Left lung (tissue), 10 donors: ENCODE data around the gene MTX3. TPM values are rescaled to one million over a fixed set of nuclear protein-coding genes. Genes with fewer than 3 reads are reported as not detected.

Experiments
- ATAC-seq: fragments of 200-7000 bp; cut with Tn5 transposase; one replicate; pipeline ENCODE4 v1.9.1; 2020; ENCODE audit warnings: moderate library complexity
- DNase-seq, 4 donors: peaks; one replicate each; pipeline ENCODE4 v3.0.0-alpha.2; 2013 to 2020
- H3K27ac ChIP-seq, 2 donors: fragments of 200-600 bp; sonication (generic) in 1 of 2; one replicate each; pipeline versions ENCODE4 v1.5.0 to v1.8.0; 2020 to 2021
- H3K27me3 ChIP-seq, 2 donors: fragments of 200-600 bp; sonication (generic) in 1 of 2; one replicate each; pipeline versions ENCODE4 v1.5.0 to v1.8.0; 2020 to 2021
- H3K36me3 ChIP-seq, 2 donors: fragments of 200-600 bp; sonication (generic) in 1 of 2; one replicate each; pipeline versions ENCODE4 v1.5.0 to v1.8.0; 2020 to 2021
- H3K4me1 ChIP-seq, 2 donors: fragments of 200-600 bp; one replicate each; pipeline ENCODE4 v1.8.0; 2021
- H3K4me3 ChIP-seq, 2 donors: fragments of 200-600 bp; sonication (generic) in 1 of 2; one replicate each; pipeline versions ENCODE4 v1.5.0 to v1.8.0; 2020 to 2021; ENCODE audit warnings: mild to moderate bottlenecking in 1 of 2
- H3K9me3 ChIP-seq, 2 donors: fragments of 200-600 bp; sonication (generic) in 1 of 2; one replicate each; pipeline versions ENCODE4 v1.5.0 to v1.8.0; 2020 to 2021
- CTCF ChIP-seq, 2 donors: fragments of 200-600 bp; sonication (generic) in 1 of 2; IDR thresholded peaks; one replicate each; pipeline versions ENCODE4 v1.5.0 to v1.8.0; 2021; ENCODE audit warnings: antibody characterized with exemption in 2 of 2
- intact Hi-C, 2 donors: fragments of 100-400 bp; cut with DNase I; formaldehyde crosslinking; loops; one replicate each; pipeline versions ENCODE4 v1.11.2 to v1.14.2; 2022
- polyA plus RNA-seq, 6 donors: library from polyadenylated mRNA; unstranded; fragments of 120-200 nt; gene quantifications; one replicate each; pipeline ENCODE4 v1.2.1, GENCODE V29; 2013; ENCODE audit not compliant: insufficient read length in 6 of 6
- total RNA-seq, 2 donors: library from RNA; stranded (reverse); fragmentation: NEBNext Ultra II Directional; extraction: Animal tissue kit (Norgen Biotek cat#: 25700); gene quantifications; one replicate each; pipeline ENCODE4 v1.2.1, GENCODE V29; 2021
- donor health status: DM: no; HTN: yes; CAD: no.
- donor health status: DM: no; HTN: no; CAD: no.

The MTX3 gene
- total and polyA plus RNA-seq, 8 donors: 11.2 to 33.5 (median 27.7) TPM

GRCh38 chr5:79931409-79931808, 59.7 kb downstream of the MTX3 start:
- no peaks in the 10 kb centered on the region for H3K9me3 ChIP-seq
- no peak for TF ChIP-seq CTCF (IDR thresholded peaks at IDR 0.05)
- DNase-seq: no peak
- H3K27me3 ChIP-seq: no peaks in the 10 kb centered on the region
- intact Hi-C loops: no loop called here
- no peaks in the 10 kb centered on the region for H3K4me1 ChIP-seq
- no peak overlapping the region for H3K27ac ChIP-seq
- no peak overlapping the region for H3K4me3 ChIP-seq
- H3K36me3 ChIP-seq: no peaks in the 10 kb centered on the region
- no peak for ATAC-seq

- TF ChIP-seq CTCF (IDR thresholded peaks at IDR 0.05): no peak
- intact Hi-C loops: no loop called here
- H3K36me3 ChIP-seq: no peaks in the 10 kb centered on the region
Observed at GRCh38 chr5:79929095-79929494, 62.0 kb downstream of the MTX3 start.

More at GRCh38 chr5:79929095-79929494, 62.0 kb downstream of the MTX3 start:
- DNase-seq (no peak), ATAC-seq (no peak)
- Histone ChIP-seq H3K4me1 (no peaks in the 10 kb centered on the region), H3K9me3 (no peaks in the 10 kb centered on the region), H3K4me3 (no peak overlapping the region), H3K27me3 (no peaks in the 10 kb centered on the region), H3K27ac (no peak overlapping the region)

Other genes starting within 250 kb of the MTX3 start
- gene THBS4, start 44.1 kb upstream of the MTX3 start, total RNA-seq: 10 to 100 TPM in 1 of 2 donors, 1 to 10 TPM in 1; 3.3 to 11.5 TPM
- gene THBS4, start 44.1 kb upstream of the MTX3 start, polyA plus RNA-seq: 1 to 10 TPM; 3.8 to 6.3 (median 5.9) TPM